H1 (cell line): ENCODE results near the gene FGFBP2. TPM values are rescaled to one million over a fixed set of nuclear protein-coding genes. Genes with fewer than 3 reads are reported as not detected.

Source experiments
- CTCF ChIA-PET: fragments of 300-600 bp; sonication (Branson Sonifier 250); formaldehyde crosslinking; loops from one replicate; lab custom pipeline; 2021; ENCODE audit not compliant: partially characterized antibody; lab: Charles Lee
- POLR2A ChIA-PET: fragments of 300-600 bp; sonication (Branson Sonifier 250); formaldehyde crosslinking; loops from one replicate; lab custom pipeline; 2021; ENCODE audit warnings: inconsistent platforms; ENCODE audit not compliant: partially characterized antibody; lab: Charles Lee
- DNase-seq, 2 experiments: peaks; one replicate each; pipeline versions ENCODE4 v3.0.0 to v3.0.0-alpha.2; 2010 to 2022; ENCODE audit warnings: low spot score in 2 of 2, low read depth in 1 of 2, mixed read lengths in 1 of 2
- FAIRE-seq: peaks from 2 replicates; lab custom pipeline; 2011; peaks lifted over from hg19 to GRCh38; lab: Jason Lieb, UNC
- H2AFZ ChIP-seq: 2 replicates; pipeline ENCODE4 v1.8.1; 2012; ENCODE audit warnings: low read length, inconsistent platforms
- H2AK5ac ChIP-seq: 2 replicates; pipeline ENCODE4 v1.6.1; 2013; ENCODE audit warnings: low read depth, low read length
- H2BK120ac ChIP-seq: replicated peaks from 2 replicates; pipeline ENCODE3; 2013; ENCODE audit warnings: low read depth, low read length, inconsistent platforms
- H2BK12ac ChIP-seq: 2 replicates; pipeline ENCODE4 v1.6.1; 2013; ENCODE audit warnings: low read depth, low read length
- H2BK15ac ChIP-seq: 2 replicates; pipeline ENCODE4 v1.6.1; 2013; ENCODE audit warnings: low read length
- H2BK20ac ChIP-seq: 2 replicates; pipeline ENCODE4 v1.6.1; 2013; ENCODE audit warnings: low read length
- H2BK5ac ChIP-seq: 2 replicates; pipeline ENCODE4 v1.6.1; 2013; ENCODE audit warnings: low read depth, low read length
- H3K14ac ChIP-seq: 2 replicates; pipeline ENCODE4 v1.6.1; 2013; ENCODE audit warnings: inconsistent platforms; ENCODE audit not compliant: insufficient read length
- H3K18ac ChIP-seq: 2 replicates; pipeline ENCODE4 v1.6.1; 2013; ENCODE audit warnings: low read length; ENCODE audit errors: extremely low read depth
- H3K23ac ChIP-seq: 2 replicates; pipeline ENCODE4 v1.6.1; 2013; ENCODE audit warnings: inconsistent platforms; ENCODE audit not compliant: insufficient read length
- H3K23me2 ChIP-seq: 2 replicates; pipeline ENCODE4 v1.6.1; 2013; ENCODE audit warnings: low read depth, low read length
- H3K27ac ChIP-seq: 2 replicates; pipeline ENCODE4 v1.6.1; 2011; ENCODE audit warnings: low read depth, low read length, inconsistent platforms
- H3K27me3 ChIP-seq, 4 experiments: replicated peaks in 1 of 4; 1 replicate in 1 of 4; 2 replicates in 3 of 4; pipeline versions ENCODE4 v1.6.1 to v1.8.1; 2011 to 2013; ENCODE audit warnings: low read length in 3 of 4, mild to moderate bottlenecking in 3 of 4, inconsistent platforms in 2 of 4, mixed read lengths in 2 of 4, moderate library complexity in 1 of 4; ENCODE audit not compliant: control insufficient read depth in 3 of 4, insufficient read depth in 3 of 4; ENCODE audit errors: extremely low read depth in 1 of 4
- H3K36me3 ChIP-seq, 4 experiments: 2 replicates each; pipeline versions ENCODE4 v1.6.1 to v1.8.1; 2011 to 2013; ENCODE audit warnings: mild to moderate bottlenecking in 4 of 4, low read length in 3 of 4, moderate library complexity in 2 of 4, control low read depth in 1 of 4, inconsistent platforms in 1 of 4; ENCODE audit not compliant: insufficient read depth in 4 of 4, control insufficient read depth in 2 of 4
- H3K4ac ChIP-seq: replicated peaks from 2 replicates; pipeline ENCODE3; 2013; ENCODE audit warnings: low read length, low read depth, mixed read lengths, inconsistent platforms; ENCODE audit not compliant: insufficient read length
- H3K4me1 ChIP-seq, 4 experiments: replicated peaks in 1 of 4; 1 replicate in 1 of 4; 2 replicates in 3 of 4; pipeline versions ENCODE4 v1.6.1 to v1.8.1; 2011 to 2013; ENCODE audit warnings: low read length in 3 of 4, inconsistent platforms in 2 of 4, mixed read lengths in 1 of 4; ENCODE audit not compliant: insufficient read depth in 4 of 4, control insufficient read depth in 3 of 4
- H3K4me2 ChIP-seq, 2 experiments: 2 replicates each; pipeline versions ENCODE4 v1.6.1 to v1.8.1; 2011 to 2013; ENCODE audit warnings: low read depth in 2 of 2, low read length in 2 of 2, control low read depth in 1 of 2, inconsistent platforms in 1 of 2, mild to moderate bottlenecking in 1 of 2; ENCODE audit not compliant: insufficient read depth in 1 of 2
- H3K4me3 ChIP-seq, 4 experiments: fragments of 200-600, 300-600 bp in 1 of 4; sonication (generic), shearing (Covaris generic), sonication (Bioruptor Twin) in 1 of 4; 2 replicates each; pipeline versions ENCODE4 v1.5.1 to v1.8.1; 2011 to 2016; ENCODE audit warnings: low read length in 4 of 4, low read depth in 3 of 4, control low read depth in 2 of 4, inconsistent platforms in 2 of 4, mild to moderate bottlenecking in 2 of 4, mixed read lengths in 1 of 4, moderate library complexity in 1 of 4; ENCODE audit not compliant: insufficient read depth in 2 of 4; ENCODE audit errors: extremely low read depth in 1 of 4
- H3K56ac ChIP-seq: replicated peaks from 2 replicates; pipeline ENCODE3; 2013; ENCODE audit warnings: low read depth, mild to moderate bottlenecking, mixed read lengths, low read length, inconsistent platforms; ENCODE audit not compliant: insufficient read length
- H3K79me1 ChIP-seq: 2 replicates; pipeline ENCODE4 v1.6.1; 2013; ENCODE audit warnings: low read depth, low read length, control low read depth
- H3K79me2 ChIP-seq, 2 experiments: 2 replicates each; pipeline versions ENCODE4 v1.6.1 to v1.8.1; 2012 to 2013; ENCODE audit warnings: low read length in 2 of 2, mild to moderate bottlenecking in 2 of 2, inconsistent platforms in 1 of 2; ENCODE audit not compliant: insufficient read depth in 2 of 2, control insufficient read depth in 1 of 2
- H3K9ac ChIP-seq, 4 experiments: replicated peaks in 1 of 4; 1 replicate in 1 of 4; 2 replicates in 3 of 4; pipeline versions ENCODE4 v1.6.1 to v1.8.1; 2011 to 2013; ENCODE audit warnings: low read depth in 3 of 4, low read length in 3 of 4, control low read depth in 2 of 4, mild to moderate bottlenecking in 2 of 4, moderate library complexity in 2 of 4, inconsistent platforms in 1 of 4; ENCODE audit errors: extremely low read depth in 1 of 4
- H3K9me3 ChIP-seq, 2 experiments: 2 replicates each; pipeline versions ENCODE4 v1.6.1 to v1.8.1; 2012 to 2013; ENCODE audit warnings: mild to moderate bottlenecking in 2 of 2, moderate library complexity in 2 of 2, control low read depth in 1 of 2, inconsistent platforms in 1 of 2, low read depth in 1 of 2, low read length in 1 of 2, mixed read lengths in 1 of 2; ENCODE audit not compliant: insufficient read depth in 2 of 2
- H4K20me1 ChIP-seq, 2 experiments: replicated peaks in 1 of 2; 2 replicates each; pipeline versions ENCODE3 to v1.8.1; 2011 to 2013; ENCODE audit warnings: inconsistent platforms in 2 of 2, low read length in 2 of 2, mild to moderate bottlenecking in 1 of 2; ENCODE audit not compliant: insufficient read depth in 2 of 2, control insufficient read depth in 1 of 2
- H4K5ac ChIP-seq: 2 replicates; pipeline ENCODE4 v1.6.1; 2013; ENCODE audit warnings: low read length, low read depth, mixed read lengths, inconsistent platforms; ENCODE audit not compliant: insufficient read length
- H4K8ac ChIP-seq: 2 replicates; pipeline ENCODE4 v1.8.0; 2013; ENCODE audit warnings: mild to moderate bottlenecking, moderate library complexity, low read length, inconsistent platforms; ENCODE audit not compliant: insufficient read depth; ENCODE audit errors: extremely low read depth
- H4K91ac ChIP-seq: replicated peaks from 2 replicates; pipeline ENCODE3; 2013; ENCODE audit warnings: low read length, mixed read lengths, inconsistent platforms; ENCODE audit not compliant: insufficient read length
- HDAC6 ChIP-seq: IDR thresholded peaks from one replicate; pipeline ENCODE4 v1.7.1; 2012; ENCODE audit warnings: low read depth, mild to moderate bottlenecking, inconsistent platforms, low read length, moderate library complexity
- SAP30 ChIP-seq: fragments of 300-600 bp; sonication (generic); IDR thresholded peaks from 2 replicates; pipeline ENCODE4 v1.7.1; 2012; ENCODE audit warnings: low read length, moderate library complexity, mild to moderate bottlenecking, inconsistent platforms; ENCODE audit not compliant: insufficient read depth, insufficient replicate concordance
- WGBS, 2 experiments: shearing (Covaris generic) in 1 of 2; methylation state at CpG; one replicate each; pipeline versions ENCODE4 v1.1.6 to v1.1.7; 2013 to 2015; ENCODE audit warnings: low lambda C conversion rate in 2 of 2, mixed read lengths in 2 of 2, inconsistent platforms in 1 of 2, low coverage in 1 of 2, missing lambda C conversion rate in 1 of 2; ENCODE audit not compliant: insufficient replicate concordance in 2 of 2, insufficient coverage in 1 of 2, insufficient read length in 1 of 2; ENCODE audit errors: extremely low coverage in 1 of 2, missing lambda C conversion rate in 1 of 2; 5-methylcytosine and 5-hydroxymethylcytosine counted together
- polyA plus RNA-seq, 7 experiments: library from polyadenylated mRNA; depleted of rRNA in 3 of 7; stranded (reverse) in 5 of 7; unstranded in 2 of 7; fragments of >200 nt in 5 of 7; fragments of 200-250 nt in 2 of 7; gene quantifications; 1 replicate in 5 of 7; 2 replicates in 1 of 7; 4 replicates in 1 of 7; pipeline versions ENCODE4 v1.2.1 to v1.2.3, GENCODE V29; 2011 to 2013; ENCODE audit warnings: missing spikeins in 2 of 7, mixed read lengths in 2 of 7
- total RNA-seq: library from RNA; stranded (reverse); fragmentation: NEBNext Ultra II Directional; extraction: Animal tissue kit (Norgen Biotek cat#: 25700); gene quantifications from 2 replicates; pipeline ENCODE4 v1.2.1, GENCODE V29; 2021

FGFBP2 gene
- total and polyA plus RNA-seq, 2 of the 8 experiments (the other 6 are each of a cell fraction or from before 2014, with no cell fraction given), result 0.15 TPM; not detected in 1

- no peak overlapping the region for H2BK120ac ChIP-seq
- POLR2A ChIA-PET, result no interaction called here
- no peak overlapping the region for H2BK20ac ChIP-seq
- no peaks in the 10 kb centered on the region for H3K4me1 ChIP-seq
- H3K79me1 ChIP-seq, result no peaks in the 10 kb centered on the region
- 89% methylated on average over 5 of the region's 5 CpGs; no CpG with 5 or more reads in 1 of the 2 experiments for WGBS, 2 experiments
- no peak overlapping the region for H3K23ac ChIP-seq
- H3K9me3 ChIP-seq, result no peaks in the 10 kb centered on the region
- FAIRE-seq, result no peak
- no peak overlapping the region for H2AK5ac ChIP-seq
- no peak overlapping the region for H3K27ac ChIP-seq
- H4K8ac ChIP-seq, result no peak overlapping the region
- no peak overlapping the region for H3K4ac ChIP-seq
- H3K27me3 ChIP-seq, result no peaks in the 10 kb centered on the region
- H3K23me2 ChIP-seq, result no peaks in the 10 kb centered on the region
- no peaks in the 10 kb centered on the region for H4K20me1 ChIP-seq
- no peaks in the 10 kb centered on the region for H3K36me3 ChIP-seq
- no peak overlapping the region for H3K14ac ChIP-seq
- no peak overlapping the region for H3K9ac ChIP-seq
- no peak overlapping the region for H2BK15ac ChIP-seq
- H4K91ac ChIP-seq, result no peak overlapping the region
- H3K4me3 ChIP-seq, result no peak overlapping the region
- DNase-seq, result no peak
- H2AFZ ChIP-seq, result no peak overlapping the region
- no peak overlapping the region for H3K18ac ChIP-seq
- CTCF ChIA-PET, result interaction anchor here (0.6 to 1.9 kb wide), 6 partner anchors 9 to 123 kb away, joined by 3 to 8 read pairs (median 3); no protein-coding TSS in a partner anchor
- H2BK5ac ChIP-seq, result no peak overlapping the region
- no peak overlapping the region for H3K4me2 ChIP-seq
- no peak overlapping the region for H3K56ac ChIP-seq
- no peak overlapping the region for H4K5ac ChIP-seq
- no peaks in the 10 kb centered on the region for H3K79me2 ChIP-seq
- H2BK12ac ChIP-seq, result no peak overlapping the region
- TF ChIP-seq HDAC6 (no peak), SAP30 (no peak)
Measured at GRCh38 chr4:15928883-15929282, 34.1 kb downstream of the FGFBP2 start.
